Gastroesophageal sphincter (tissue), 3 donors: Measurements from ENCODE around the gene ANAPC15.

Source experiments
- CTCF ChIP-seq, 4 experiments: fragments of 200-600 bp in 2 of 4; fragments of 450-650 bp in 2 of 4; sonication (generic) in 1 of 4; IDR thresholded peaks; one replicate each; pipeline ENCODE4 v1.5.1; 2017 to 2019; ENCODE audit warnings: antibody characterized with exemption in 4 of 4, mild to moderate bottlenecking in 2 of 4, moderate library complexity in 2 of 4
- POLR2A ChIP-seq, 2 donors: fragments of 450-650 bp; IDR thresholded peaks; one replicate each; pipeline ENCODE4 v1.6.1; 2017; ENCODE audit warnings: antibody characterized with exemption in 2 of 2, mild to moderate bottlenecking in 2 of 2, moderate library complexity in 1 of 2
- POLR2AphosphoS5 ChIP-seq: sonication (generic); formaldehyde crosslinking; IDR thresholded peaks from one replicate; pipeline ENCODE4 v1.6.1; 2017; ENCODE audit warnings: antibody characterized with exemption

- no peak for TF ChIP-seq CTCF (IDR thresholded peaks at IDR 0.05)
- TF ChIP-seq POLR2AphosphoS5 = no peak
- TF ChIP-seq POLR2A (IDR thresholded peaks at IDR 0.05) = no peak
Measured at GRCh38 chr11:72155751-72156150, 43.3 kb upstream of the ANAPC15 start.
